Measurements from ENCODE around the gene MTCL1.

MTCL1 gene

DNA sequence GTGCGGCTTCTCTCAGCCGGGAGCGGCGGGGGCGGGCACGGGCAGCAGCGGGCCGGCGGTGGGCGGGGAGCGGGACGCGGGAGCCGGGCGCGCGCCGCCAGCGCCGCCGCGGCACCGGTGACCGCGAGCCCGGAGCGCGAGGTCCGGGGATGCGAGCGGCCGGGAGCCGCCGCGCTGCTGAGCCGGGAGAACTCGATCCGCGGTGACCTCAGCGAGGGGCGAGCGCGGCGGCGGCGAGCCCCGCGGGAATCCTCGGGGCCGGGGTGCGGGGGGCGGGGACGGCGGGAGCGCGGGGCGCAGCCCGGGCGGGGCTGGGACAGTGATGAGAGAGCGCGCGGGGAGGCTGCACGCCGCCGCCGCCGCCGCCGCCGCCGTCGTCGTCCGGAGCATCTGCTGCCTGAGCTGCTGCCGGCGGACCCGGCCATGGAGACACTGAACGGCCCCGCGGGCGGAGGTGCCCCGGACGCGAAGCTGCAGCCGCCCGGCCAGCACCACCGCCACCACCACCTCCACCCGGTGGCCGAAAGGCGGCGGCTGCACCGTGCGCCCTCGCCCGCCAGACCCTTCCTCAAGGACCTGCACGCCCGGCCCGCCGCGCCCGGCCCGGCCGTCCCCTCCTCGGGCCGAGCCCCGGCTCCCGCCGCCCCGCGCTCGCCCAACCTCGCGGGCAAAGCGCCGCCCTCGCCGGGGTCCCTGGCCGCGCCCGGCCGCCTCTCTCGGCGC lies at the start of gene MTCL1:
Gene MTCL1, plus strand, starts transcription at position 319 of the 723 bp plus-strand sequence. Its CDS starts 105 bp downstream, at position 424.
- DNase-seq (ENCODE audit: low read depth in 2 of 2): no peak

DNA sequence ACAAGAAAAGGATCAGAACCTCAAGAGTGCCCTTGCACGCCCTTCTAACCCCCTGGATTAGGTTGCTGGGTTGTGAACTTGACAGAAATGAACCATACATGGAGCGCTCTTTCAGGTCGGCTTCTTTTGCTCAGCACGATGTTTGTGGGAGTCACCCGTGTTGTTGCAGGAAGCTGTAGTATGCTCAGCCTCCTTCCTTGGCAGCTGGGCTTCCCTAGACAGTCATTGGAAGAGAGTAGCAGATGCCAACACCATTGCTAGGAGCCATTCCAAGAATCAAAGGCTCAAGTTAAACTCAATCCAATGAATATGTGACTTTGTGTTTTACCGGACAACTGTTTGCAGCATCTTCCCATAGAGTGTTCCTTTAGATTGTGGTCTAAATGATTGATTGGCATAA lies 49.1 kb upstream of the MTCL1 start:
- DNase-seq (ENCODE audit: low read depth in 2 of 2): no peak

DNA sequence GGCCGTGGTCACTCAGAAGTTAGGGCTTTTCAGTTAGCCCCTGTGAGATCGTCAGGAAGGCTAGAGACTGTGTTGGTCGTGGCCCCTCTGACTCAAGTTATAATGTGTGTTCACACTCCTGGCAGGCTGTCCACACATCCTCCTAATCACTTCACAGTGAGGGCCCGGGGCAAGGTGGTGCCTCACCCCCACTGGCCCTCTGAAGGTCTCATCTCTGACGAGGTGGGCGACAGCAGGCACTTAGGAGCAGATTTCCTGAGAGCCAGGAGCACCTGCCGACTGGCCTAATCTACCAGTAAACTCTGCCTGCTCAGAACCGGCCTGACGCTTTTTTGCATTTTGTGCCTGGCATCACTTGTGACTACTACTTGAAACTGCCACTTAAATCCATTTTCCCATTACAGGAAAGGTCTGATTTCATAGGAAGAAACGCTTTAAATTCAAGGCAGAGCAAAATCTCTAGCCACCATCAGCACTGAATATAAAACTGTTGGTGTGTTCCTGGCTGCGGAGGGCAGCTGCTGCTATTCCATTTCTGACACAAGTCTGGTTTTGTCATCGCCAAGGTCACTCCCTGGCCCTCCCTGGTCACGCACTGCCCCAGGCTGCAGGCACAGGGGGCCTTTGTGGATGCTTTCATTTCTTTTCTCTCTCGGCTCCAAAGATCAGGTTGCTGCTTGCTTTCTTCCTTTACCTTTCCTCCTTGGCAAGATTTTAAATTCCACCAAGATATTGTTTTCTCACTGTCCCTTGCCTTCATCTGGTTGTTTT lies 48.1 kb upstream of the MTCL1 start:
- no peak for DNase-seq (ENCODE audit: low read depth in 2 of 2)

DNA sequence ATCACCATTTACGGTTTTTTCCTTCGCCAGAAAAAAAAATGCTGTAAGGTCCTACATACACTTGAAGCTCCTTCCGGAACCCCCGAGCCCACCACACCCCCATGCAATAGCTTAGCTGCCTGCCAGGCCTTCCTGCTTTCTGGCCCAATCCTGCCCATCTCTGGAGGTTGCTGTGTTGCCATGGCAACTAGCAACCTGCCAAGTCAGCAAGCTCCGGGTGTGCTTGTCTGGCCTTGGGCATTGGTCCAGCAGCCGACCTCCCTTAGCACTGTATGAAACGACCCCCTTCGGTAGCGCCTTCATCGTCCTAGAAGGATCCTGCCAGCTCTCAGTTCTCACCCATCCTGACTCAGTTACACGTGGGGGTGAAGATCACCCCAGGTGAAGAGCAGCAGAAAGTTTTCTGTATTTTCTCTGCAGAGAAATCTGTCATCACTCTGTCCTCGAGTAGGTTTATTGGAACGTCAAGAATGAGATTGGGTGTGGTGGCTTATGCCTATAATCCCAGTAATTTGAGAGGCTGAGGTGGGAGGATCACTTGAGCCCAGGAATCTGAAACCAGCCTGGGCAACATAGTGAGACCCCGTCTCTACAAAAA lies 47.4 kb upstream of the MTCL1 start:
- no peak for DNase-seq (ENCODE audit: low read depth in 2 of 2)

DNA sequence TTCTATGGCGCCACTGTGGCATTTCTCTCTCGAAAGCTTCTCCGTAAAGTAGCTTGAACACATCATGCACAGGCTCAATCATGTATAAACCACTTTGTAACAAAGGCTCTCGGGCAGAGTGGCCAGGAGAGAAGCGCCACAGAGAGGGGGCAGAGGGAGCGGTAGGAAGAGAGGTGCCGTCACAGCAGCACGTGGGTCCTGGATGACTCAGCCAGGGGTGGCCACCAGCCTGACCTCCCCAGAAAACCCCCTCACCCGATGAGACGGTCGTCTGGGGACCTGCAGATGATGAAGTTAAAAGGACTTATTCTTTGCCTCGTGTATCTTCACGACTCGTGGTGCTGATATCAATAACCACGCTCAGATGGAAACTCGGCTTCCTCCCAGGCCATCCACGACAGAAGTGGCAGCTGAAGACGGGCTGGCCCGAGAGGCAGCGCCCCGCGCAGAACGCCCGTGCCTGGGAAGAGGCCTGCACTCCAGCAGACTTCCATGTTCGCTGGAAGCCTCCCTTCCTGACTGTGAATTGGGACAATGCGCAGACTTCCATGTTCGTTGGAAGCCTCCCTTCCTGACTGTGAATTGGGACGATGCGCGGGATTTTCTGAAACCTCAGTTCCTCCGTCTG lies 46.4 kb upstream of the MTCL1 start:
- no peak for DNase-seq (ENCODE audit: low read depth in 2 of 2)

DNA sequence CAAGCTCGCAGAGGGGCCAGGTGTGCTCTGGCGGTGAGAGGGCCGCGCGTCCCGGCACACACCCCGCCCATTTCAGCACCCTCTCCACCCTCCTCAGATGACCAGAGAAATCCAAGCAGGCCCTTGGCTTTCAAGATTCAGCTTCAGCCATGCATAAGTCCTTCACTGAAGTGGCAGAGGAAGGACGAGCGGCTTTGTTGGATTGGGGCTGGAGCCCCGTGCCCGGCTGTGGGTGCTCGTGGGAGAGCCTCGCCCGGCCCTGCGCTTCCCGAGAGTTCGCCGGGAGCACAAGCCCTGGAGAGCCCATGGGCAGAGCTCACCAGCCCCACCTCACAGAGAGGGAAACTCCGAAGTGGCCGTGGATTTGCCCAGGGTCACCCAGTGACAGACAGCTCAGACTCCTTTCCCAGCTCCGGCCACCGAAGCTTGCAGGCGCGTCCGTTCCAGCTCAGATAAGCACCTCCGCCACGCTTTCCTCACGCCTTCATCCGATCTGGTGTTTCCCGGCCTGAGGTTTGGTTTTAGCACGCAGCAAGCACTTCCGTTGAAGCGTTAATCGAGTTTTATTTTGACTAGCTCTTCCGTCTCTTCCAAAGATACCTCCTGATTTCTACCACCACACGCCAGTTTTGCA lies 45.6 kb upstream of the MTCL1 start:
- no peak for DNase-seq (ENCODE audit: low read depth in 2 of 2)

DNA sequence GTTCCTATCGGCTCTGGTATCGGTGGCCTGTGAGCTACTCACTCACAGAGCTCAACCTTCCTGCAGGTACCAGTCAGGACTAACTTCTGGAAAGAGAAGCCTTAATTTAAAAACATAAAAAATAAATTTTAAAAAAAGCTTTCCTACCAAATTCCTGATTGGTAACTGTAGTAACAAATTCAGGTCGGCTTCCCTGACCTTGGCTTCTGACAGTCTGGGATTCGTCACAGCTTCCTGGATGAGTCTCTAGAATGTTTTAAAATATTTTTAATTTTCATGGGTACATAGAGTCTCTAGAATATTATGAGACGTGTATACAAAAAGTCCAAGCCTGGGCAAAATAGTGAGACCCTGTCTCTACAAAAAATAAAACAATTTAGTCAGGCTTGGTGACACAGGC lies 45.0 kb upstream of the MTCL1 start:
- DNase-seq (ENCODE audit: low read depth in 2 of 2): no peak

DNA sequence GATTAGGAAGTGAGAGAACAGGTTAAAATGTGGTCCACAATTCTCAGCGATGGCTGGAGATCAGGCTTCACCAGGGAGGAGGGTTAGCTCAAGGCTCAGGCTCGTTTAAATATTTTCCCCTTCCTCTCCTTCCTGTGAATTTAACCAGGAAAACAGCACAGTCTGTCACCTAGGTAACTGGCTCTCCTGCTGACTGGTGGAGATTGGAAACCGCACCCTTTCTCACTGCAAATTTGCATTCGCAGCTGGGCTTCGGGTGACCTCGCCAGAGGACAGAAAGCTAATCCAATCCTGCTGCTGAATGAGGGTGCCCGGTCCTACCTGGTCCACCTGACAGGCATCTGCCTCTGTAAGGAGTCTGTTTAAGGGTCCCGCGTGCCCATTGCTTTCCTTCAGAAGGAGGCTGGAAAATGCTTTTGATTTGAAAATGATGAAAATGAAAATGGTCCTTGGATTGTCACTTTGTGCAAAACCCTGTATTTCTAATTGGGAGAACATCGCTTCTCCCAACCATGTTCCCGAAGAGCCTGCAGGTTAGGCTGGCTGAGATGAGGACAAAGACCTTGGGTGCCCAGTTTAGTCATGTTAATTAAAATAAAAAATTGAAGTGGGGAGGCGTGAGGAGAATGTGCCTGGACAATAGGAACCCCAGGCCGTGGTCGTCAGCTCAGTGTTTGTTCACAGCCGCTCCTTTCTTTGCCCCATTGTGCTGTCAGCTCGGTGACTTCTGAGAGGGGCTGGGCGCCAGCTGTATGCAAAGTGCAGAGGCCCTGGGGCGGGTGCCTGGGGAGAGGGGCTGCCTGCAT lies 43.4 kb upstream of the MTCL1 start:
- no peak for DNase-seq (ENCODE audit: low read depth in 2 of 2)

DNA sequence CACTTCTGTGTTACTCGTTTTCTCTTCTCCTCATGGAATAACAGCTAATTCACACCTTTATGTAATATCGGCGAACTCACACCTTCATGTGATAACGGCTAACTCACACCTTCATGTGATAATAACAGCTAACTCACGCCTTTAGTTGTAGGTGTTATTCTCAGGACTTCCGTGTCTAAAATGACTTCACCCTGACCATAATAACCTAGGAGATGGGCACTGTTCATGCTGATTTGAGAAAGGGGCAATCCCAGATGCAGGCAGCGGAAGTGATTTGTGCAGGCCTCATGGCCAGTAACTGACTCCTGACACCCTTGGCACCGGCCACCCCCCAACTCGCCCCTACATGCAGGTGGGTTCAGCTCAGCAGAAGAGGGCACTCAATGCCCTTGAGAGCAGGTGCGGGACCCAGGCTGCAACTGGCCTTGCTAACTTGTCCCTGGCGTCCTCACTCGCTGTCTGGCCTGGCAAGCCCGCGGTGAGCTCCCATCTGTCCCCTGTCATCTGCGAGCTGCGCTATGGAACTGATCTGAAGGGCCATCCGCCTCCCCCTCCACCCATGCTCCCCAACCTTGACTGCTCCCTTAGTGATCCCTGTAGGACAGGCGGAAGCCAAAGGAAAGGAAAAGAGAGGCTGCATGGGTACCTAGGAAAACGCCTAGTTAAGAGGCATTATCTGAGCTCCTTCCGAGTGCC lies 42.6 kb upstream of the MTCL1 start:
- no peak for DNase-seq (ENCODE audit: low read depth in 2 of 2)

DNA sequence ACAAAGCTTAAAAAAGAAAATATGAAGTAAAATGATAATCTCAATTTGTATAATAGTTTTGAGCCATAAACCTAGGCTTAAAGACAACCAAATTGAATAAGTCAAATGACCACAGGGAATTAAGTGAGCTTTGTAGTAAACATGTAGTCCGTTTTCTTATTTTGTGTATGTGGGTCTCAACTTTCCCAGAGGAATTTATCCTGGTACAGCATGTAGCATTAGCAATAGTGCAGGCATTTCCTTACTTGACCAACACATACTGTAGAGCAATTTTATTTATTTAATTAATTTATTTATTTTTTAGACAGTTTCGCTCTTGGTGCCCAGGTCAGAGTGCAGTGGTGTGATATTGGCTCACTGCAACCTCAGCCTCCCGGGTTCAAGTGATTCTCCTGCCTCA lies 37.5 kb upstream of the MTCL1 start:
- DNase-seq (ENCODE audit: low read depth in 2 of 2): no peak

DNA sequence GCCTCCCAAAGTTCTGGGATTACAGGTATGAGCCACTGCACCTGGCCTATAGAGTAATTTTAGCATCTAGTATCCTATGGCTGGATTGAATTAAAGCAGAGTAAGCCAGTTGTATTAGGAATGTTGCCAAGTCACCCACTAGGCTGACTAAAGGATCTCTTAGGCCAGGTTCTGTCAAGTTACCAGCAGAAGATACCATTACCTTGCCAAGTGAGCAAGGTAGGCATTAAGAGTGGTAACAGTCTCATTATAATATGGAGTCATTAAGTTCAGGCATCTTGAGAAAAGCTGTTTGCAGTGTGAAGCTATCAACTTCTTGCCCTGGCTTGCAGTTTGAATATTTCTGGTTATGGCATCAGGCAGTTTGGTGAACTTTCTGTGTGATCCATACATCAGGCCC lies 37.0 kb upstream of the MTCL1 start:
- no peak for DNase-seq (ENCODE audit: low read depth in 2 of 2)

DNA sequence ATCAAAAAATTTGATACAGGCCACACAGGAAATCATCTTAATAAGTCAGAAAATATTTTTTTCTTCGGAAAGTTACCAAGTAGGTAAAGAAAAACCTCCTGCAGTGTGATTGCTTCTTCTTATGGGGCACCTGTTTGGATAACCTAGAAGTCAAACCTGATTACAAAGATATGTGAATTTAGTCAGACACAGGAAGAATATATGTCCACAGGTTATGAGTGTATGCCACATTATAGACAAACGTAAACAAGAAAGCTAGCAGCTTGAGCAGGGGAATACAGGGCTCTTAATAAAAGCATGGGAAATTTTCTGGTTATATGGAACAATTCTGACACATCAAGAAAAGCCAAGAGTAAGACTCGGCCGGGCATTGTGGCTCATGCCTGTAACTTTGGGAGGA lies 35.8 kb upstream of the MTCL1 start:
- DNase-seq (ENCODE audit: low read depth in 2 of 2): no peak

DNA sequence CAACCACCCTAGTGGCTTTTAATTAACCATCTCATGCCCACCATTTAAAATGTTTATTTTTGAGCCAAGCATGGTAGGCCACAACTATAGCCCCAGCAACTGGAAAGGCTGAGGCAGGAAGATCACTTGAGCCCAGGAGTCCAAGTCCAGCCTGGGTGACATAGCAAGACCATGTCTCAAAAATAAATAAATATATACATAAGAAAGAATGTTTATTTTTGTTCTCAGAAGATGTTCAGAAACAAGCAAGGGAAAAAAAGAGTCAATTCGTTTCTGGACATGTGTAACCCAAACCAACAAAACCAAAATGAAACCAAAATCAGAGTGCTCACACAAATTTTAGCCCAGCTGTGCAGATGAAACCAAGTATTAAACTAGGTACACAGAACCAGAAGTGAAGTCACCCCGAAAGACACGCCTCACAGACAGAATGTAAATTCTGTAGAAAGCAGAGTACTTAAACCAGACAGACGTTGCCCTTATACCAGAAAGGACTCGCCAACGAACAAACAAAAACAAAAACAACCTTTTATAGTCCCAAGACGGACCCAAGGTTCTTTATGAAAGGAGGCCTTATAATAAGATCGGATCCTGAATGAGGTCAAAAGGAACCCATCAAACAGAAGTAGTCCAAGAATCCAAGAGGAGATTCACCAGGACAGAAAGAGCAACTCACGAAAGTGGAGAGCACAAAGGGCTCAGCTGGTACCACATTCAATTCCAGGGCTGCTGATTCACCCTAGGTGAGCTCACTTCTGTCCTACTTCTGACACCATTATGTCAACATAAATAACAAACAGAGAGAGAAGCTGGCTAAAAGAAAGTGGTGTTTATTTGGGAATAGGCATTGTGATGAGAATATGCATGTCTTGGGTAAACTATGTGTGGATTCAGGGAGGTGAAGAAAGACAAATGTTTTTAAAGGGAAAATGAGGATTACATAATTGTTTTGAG lies 31.8 kb upstream of the MTCL1 start:
- DNase-seq (ENCODE audit: low read depth in 2 of 2): no peak

DNA sequence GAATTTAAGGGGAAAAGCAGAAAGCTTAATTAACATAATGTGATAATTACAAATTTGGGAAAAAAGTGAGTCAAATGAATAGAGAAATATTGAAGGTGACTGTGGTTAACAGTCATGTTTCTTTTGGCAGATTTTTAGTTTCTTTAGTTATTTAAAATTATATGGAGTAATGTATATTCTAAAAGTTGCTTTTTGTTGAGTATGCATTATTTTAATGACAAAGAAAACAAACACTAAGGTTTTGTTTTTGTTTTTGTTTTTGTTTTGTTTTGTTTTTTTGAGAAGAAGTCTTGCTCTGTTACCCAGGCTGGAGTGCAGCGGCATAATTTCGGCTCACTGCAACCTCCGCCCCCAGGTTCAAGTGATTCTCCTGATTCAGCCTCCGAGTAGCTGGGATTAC lies 30.3 kb upstream of the MTCL1 start:
- DNase-seq (ENCODE audit: low read depth in 2 of 2): no peak

DNA sequence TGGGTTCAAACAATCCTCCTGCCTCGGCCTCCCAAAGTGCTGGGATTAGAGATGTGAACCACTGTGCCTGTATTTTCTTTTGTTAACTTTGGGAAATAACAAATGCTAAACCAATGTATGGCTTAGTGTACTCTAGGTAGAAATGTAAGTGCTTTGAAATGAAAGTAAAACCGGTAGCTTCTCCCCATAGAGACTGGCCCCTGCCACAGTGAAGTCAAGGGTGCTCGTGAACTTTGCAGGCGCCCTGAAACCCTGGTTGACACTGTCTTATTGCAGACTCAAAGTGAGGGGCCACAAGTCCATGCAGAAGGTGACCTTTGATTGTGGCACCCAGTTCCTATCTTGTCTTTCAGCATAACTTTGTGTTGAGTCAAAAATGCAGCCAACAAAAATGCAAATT lies 24.2 kb upstream of the MTCL1 start:
- DNase-seq (ENCODE audit: low read depth in 2 of 2): no peak

DNA sequence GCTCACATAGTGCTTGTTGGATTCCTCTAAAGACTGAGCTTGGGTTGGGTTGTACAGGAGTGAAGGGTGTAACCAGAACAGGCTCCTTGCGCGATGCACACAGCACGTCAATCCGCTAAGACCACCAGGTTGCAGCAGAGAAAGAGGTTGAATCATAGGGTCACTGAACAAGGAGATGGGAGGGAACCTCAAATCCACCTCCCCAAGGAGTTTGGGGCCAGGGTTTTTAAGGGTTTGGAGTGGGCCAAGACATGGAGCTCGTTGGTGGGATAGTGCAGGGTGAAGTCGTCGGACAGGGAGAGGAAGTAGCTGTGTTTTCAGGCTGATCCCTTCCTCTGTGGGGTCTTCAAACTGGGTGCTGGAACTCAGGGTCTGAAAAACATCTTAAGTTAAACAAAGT lies 20.8 kb upstream of the MTCL1 start:
- no peak for DNase-seq (ENCODE audit: low read depth in 2 of 2)

DNA sequence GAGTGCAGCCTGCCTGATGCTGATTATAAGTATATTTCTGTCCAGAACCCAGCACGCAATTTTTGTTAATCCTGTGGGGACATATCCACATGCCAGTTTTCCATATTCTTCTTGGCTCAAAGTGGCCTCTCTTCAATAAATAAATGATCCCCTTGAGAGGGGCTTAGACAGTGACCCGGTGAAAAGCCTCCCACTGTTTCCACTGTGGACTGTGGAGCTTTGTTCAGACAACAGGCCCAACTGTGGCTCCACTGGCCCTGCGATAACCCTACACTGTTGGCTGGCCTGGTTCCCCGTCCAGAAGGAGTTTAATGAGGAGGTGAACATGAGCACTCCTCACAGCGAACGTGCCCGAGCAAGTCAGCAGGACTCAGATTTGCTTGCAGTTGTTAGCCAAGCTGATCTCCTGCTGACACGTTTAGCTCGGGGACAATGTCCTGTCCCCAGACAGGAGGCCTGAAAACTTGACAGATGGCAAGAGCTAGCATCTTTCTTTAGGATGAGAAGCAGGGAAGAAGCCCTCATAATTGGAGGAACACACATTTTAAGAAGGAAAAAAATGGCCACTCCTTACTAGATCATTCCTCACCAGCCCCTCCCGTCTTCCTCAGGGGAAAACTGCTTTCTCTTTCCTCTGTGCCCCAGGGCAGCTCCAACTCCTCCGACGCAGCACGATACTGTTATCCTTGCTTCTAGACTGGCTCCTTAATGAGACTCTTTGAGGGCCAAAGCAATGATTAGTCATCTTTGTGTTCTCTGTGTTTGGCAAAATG lies 20.0 kb upstream of the MTCL1 start:
- no peak for DNase-seq (ENCODE audit: low read depth in 2 of 2)

DNA sequence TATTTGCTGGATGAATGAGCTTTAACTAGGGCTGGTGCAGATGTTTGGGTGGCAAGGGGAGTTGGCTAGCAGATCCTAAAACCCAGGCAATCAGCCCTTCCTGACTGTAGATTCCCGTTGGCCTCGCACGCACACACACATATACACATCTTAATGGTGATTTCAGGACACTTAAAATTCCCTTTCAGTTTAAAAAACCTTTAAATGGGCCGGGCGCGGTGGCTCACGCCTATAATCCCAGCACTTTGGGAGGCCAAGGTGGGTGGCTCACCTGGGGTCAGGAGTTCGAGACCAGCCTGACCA lies 19.5 kb upstream of the MTCL1 start:
- DNase-seq (ENCODE audit: low read depth in 2 of 2): no peak

DNA sequence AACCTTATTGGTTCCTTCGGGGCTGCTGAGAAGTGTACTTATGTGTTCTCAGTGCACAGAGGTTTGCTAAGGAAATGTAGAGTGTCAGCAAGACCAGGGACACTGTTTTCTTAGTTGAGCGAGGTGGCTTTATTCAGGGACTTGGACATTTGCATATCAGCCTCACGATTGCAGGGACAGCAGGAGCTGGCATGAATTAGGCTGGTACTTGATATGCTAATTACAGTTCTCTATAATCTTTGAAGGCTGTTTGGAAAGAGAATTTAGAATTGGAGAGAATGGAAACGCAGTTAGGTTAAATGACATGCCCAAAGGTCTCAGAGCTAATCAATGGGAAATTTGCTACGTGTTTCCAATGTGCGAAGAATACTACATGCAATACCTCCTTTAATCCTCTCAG lies 18.7 kb upstream of the MTCL1 start:
- no peak for DNase-seq (ENCODE audit: low read depth in 2 of 2)

All from stimulated activated CD8-positive, alpha-beta memory T cell treated with anti-CD3 and anti-CD28 coated beads, Interleukin-2, amount 100 ng/mL, for 1 hour (primary cell).